Epidermal melanocyte (primary cell): Measurements from ENCODE around the gene EPM2A.

ENCODE experiments used
- DNase-seq: peaks from one replicate; pipeline ENCODE4 v3.0.0; 2011; ENCODE audit warnings: low spot score; ENCODE audit not compliant: insufficient read length

Gene EPM2A

GRCh38 chr6:145603991-145604390 is 131.3 kb downstream of the EPM2A start:
- DNase-seq: no peak

- no peak for DNase-seq
These were observed 131.9 kb downstream of the EPM2A start for GRCh38 chr6:145603424-145603833.

GRCh38 chr6:145602726-145603326 is 132.5 kb downstream of the EPM2A start:
- DNase-seq: no peak

- DNase-seq: no peak
These were observed 133.9 kb downstream of the EPM2A start for GRCh38 chr6:145601397-145601796.

GRCh38 chr6:145600299-145600698 is 135.0 kb downstream of the EPM2A start:
- DNase-seq: no peak

- DNase-seq: no peak
These were observed 146.3 kb downstream of the EPM2A start for GRCh38 chr6:145588981-145589380.

GRCh38 chr6:145587334-145587733 is 148.0 kb downstream of the EPM2A start:
- DNase-seq: no peak

GRCh38 chr6:145583753-145584152 is 151.6 kb downstream of the EPM2A start:
- DNase-seq: no peak
